ENCODE results near the gene MICAL1. TPM values are rescaled to one million over a fixed set of nuclear protein-coding genes. Genes with fewer than 3 reads are reported as not detected.

Gene MICAL1
- total and polyA plus RNA-seq, 10 of the 15 experiments (the other 5 are each of a cell fraction or from before 2014, with no cell fraction given) = 0.32 to 71.6 (median 45.3) TPM

GRCh38 chr6:109460161-109460829 lies 4.7 kb upstream of the MICAL1 start:
- intact Hi-C loops (cut with micrococcal nuclease; ENCODE audit: unreplicated experiment) (no loop called here), in situ Hi-C loops (cut with MboI) (no loop called here)
- Histone ChIP-seq H3K79me2 (ENCODE audit: control insufficient read depth, insufficient read depth, low read length) (peaks cover 35% of the 10 kb centered on the region), H3K4me3 (no peak overlapping the region), H3K27ac (ENCODE audit: control insufficient read depth, insufficient read depth) (peak overlapping the region; percentile 75), H3K4me1 (ENCODE audit: control insufficient read depth, insufficient read depth, low read length) (peaks cover 38% of the 10 kb centered on the region), H3K27me3 (replicated peaks in 1 of 2; ENCODE audit: control insufficient read depth in 2 of 2, insufficient read depth in 2 of 2, low read length in 1 of 2) (no peaks in the 10 kb centered on the region), H4K20me1 (ENCODE audit: control insufficient read depth, insufficient read depth) (no peaks in the 10 kb centered on the region), H3K4me2 (ENCODE audit: control insufficient read depth, insufficient read depth) (peak overlapping the region; percentile 36; the same call in 1 of the 2 replicates), H2AFZ (ENCODE audit: control insufficient read depth, low read depth, low read length) (no peak overlapping the region), H3K36me3 (ENCODE audit: control insufficient read depth in 2 of 2, insufficient read depth in 2 of 2, low read length in 1 of 2) (peaks cover 0 to 18% of the 10 kb centered on the region in 2 experiments; a peak in 2 of 4 replicates), H3K9ac (ENCODE audit: control insufficient read depth, insufficient read depth, low read length) (no peak overlapping the region), H3K9me3 (replicated peaks; ENCODE audit: control insufficient read depth, insufficient read depth, low read length) (no peaks in the 10 kb centered on the region; the same call in 1 of the 3 replicates)
- no peak for TF ChIP-seq BCL11A (IDR thresholded peaks at IDR 0.05; ENCODE audit: low read depth, low read length)
- TF ChIP-seq POLR2A (IDR thresholded peaks at IDR 0.05; ENCODE audit: low read depth, low read length) = no peak
- no peak for TF ChIP-seq NR2F1 (conservative IDR thresholded peaks at IDR 0.05)
- TF ChIP-seq HSF1 (IDR thresholded peaks at IDR 0.05; ENCODE audit: low read depth, low read length) = no peak
- TF ChIP-seq MAX (IDR thresholded peaks at IDR 0.05; ENCODE audit: low read depth, low read length) = no peak
- ATAC-seq (no peak), DNase-seq (ENCODE audit: low read depth, low spot score) (no peak), FAIRE-seq (peak; percentile 47)
- RAD21 ChIA-PET (ENCODE audit: unreplicated experiment) = interaction anchor here (0.6 to 10.1 kb wide), 6 partner anchors 12 to 46 kb away, joined by 3 to 97 read pairs (median 8); partner anchors contain the start of genes PPIL6, SMPD2 and ZBTB24
- CTCF ChIA-PET = interaction anchor here (0.7 to 5.2 kb wide), 6 partner anchors 9 to 74 kb away, joined by 3 to 35 read pairs (median 6); partner anchors contain the start of gene ZBTB24
- no TSS peak for BruUV-seq (replicated peaks)
- SMC1A ChIA-PET (ENCODE audit: uncharacterized antibody, unreplicated experiment) = interaction anchor here (0.9 to 10.1 kb wide), 7 partner anchors 9 to 78 kb away, joined by 3 to 148 read pairs (median 6); partner anchors contain the start of genes CD164 and ZBTB24
- POLR2A ChIA-PET = interaction anchor here (0.6 to 13.1 kb wide), 4 partner anchors 18 to 377 kb away, joined by 4 to 132 read pairs (median 4); partner anchors contain the start of gene ZBTB24
- WGBS (ENCODE audit: insufficient coverage, insufficient replicate concordance, low lambda C conversion rate, missing lambda C conversion rate) = 96% methylated on average over 2 of the region's 3 CpGs

Measured in GM12878 (cell line).